Measurements from ENCODE around the gene TAS1R1.

Gene TAS1R1

DNA sequence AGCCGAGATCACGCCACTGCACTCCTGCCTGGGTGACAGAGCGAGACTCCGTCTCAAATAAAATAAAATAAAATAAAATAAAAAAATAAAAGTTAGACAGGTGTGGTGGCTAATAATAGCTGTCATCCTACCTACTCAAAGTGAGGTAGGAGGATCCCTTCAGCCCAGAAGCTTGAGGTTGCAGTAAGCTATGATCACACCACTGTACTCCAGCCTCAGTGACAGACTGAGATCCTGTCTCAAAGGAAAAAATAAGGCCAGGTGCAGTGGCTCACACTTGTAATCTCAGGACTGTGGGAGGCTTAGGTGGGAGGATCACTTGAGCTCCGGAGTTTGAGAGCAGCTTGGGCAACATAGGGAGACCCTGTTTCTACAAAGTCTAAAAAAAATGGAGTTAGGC, 18.8 kb upstream of the TAS1R1 start:
- Histone ChIP-seq H3K4me3 (ENCODE audit: low read depth in 1 of 2, low read length in 2 of 2) (no peak overlapping the region), H4K20me1 (ENCODE audit: insufficient read depth, low read length) (peaks cover 13% of the 10 kb centered on the region; the same call in 1 of the 2 replicates), H3K4me2 (ENCODE audit: insufficient read depth, low read length) (no peak overlapping the region), H3K36me3 (ENCODE audit: insufficient read depth, low read length) (peaks cover 71% of the 10 kb centered on the region), H2AFZ (ENCODE audit: low read depth, low read length) (no peak overlapping the region), H3K27ac (ENCODE audit: low read length) (no peak overlapping the region), H3K4me1 (ENCODE audit: insufficient read depth, low read length) (no peaks in the 10 kb centered on the region), H3K9me3 (ENCODE audit: insufficient read depth, low read length, severe bottlenecking) (no peaks in the 10 kb centered on the region), H3K27me3 (ENCODE audit: insufficient read depth, low read length, poor library complexity) (no peaks in the 10 kb centered on the region), H3K9ac (ENCODE audit: low read depth, low read length) (no peak overlapping the region), H3K79me2 (ENCODE audit: insufficient read depth, low read length) (peaks cover 7% of the 10 kb centered on the region)
- DNase-seq: no peak
- ATAC-seq (ENCODE audit: insufficient read depth, low read depth): no peak
- TF ChIP-seq EZH2 (IDR thresholded peaks at IDR 0.05; ENCODE audit: borderline replicate concordance, low read depth, low read length, severe bottlenecking) (no peak), CTCF (IDR thresholded peaks at IDR 0.05; ENCODE audit: borderline replicate concordance, extremely low read depth, low read length, poor library complexity, severe bottlenecking) (no peak)

GRCh38 chr1:6538956-6539355, 16.2 kb upstream of the TAS1R1 start:
- H3K4me3 ChIP-seq (ENCODE audit: low read depth in 1 of 2, low read length in 2 of 2): no peak overlapping the region
- H3K27me3 ChIP-seq (ENCODE audit: insufficient read depth, low read length, poor library complexity): no peaks in the 10 kb centered on the region
- no peak overlapping the region for H3K9ac ChIP-seq (ENCODE audit: low read depth, low read length)
- no peak overlapping the region for H2AFZ ChIP-seq (ENCODE audit: low read depth, low read length)
- no peaks in the 10 kb centered on the region for H3K4me1 ChIP-seq (ENCODE audit: insufficient read depth, low read length)
- no peaks in the 10 kb centered on the region for H3K9me3 ChIP-seq (ENCODE audit: insufficient read depth, low read length, severe bottlenecking)
- H3K79me2 ChIP-seq (ENCODE audit: insufficient read depth, low read length): peaks cover 7% of the 10 kb centered on the region
- ATAC-seq (ENCODE audit: insufficient read depth, low read depth) (no peak), DNase-seq (no peak)
- peaks cover 66% of the 10 kb centered on the region for H3K36me3 ChIP-seq (ENCODE audit: insufficient read depth, low read length)
- H3K4me2 ChIP-seq (ENCODE audit: insufficient read depth, low read length): no peak overlapping the region
- TF ChIP-seq CTCF (IDR thresholded peaks at IDR 0.05; ENCODE audit: borderline replicate concordance, extremely low read depth, low read length, poor library complexity, severe bottlenecking) (no peak), EZH2 (IDR thresholded peaks at IDR 0.05; ENCODE audit: borderline replicate concordance, low read depth, low read length, severe bottlenecking) (no peak)
- peaks cover 8% of the 10 kb centered on the region; the same call in 1 of the 2 replicates for H4K20me1 ChIP-seq (ENCODE audit: insufficient read depth, low read length)
- no peak overlapping the region for H3K27ac ChIP-seq (ENCODE audit: low read length)

GRCh38 chr1:6544831-6545230, 10.3 kb upstream of the TAS1R1 start:
- Histone ChIP-seq H3K4me3 (ENCODE audit: low read depth in 1 of 2, low read length in 2 of 2) (no peak overlapping the region), H3K9ac (ENCODE audit: low read depth, low read length) (no peak overlapping the region), H3K9me3 (ENCODE audit: insufficient read depth, low read length, severe bottlenecking) (no peaks in the 10 kb centered on the region), H3K79me2 (ENCODE audit: insufficient read depth, low read length) (peaks cover 7% of the 10 kb centered on the region; the same call in 1 of the 2 replicates), H3K36me3 (ENCODE audit: insufficient read depth, low read length) (peaks cover 88% of the 10 kb centered on the region), H3K27ac (ENCODE audit: low read length) (no peak overlapping the region), H4K20me1 (ENCODE audit: insufficient read depth, low read length) (no peaks in the 10 kb centered on the region), H2AFZ (ENCODE audit: low read depth, low read length) (no peak overlapping the region), H3K4me1 (ENCODE audit: insufficient read depth, low read length) (no peaks in the 10 kb centered on the region), H3K4me2 (ENCODE audit: insufficient read depth, low read length) (no peak overlapping the region), H3K27me3 (ENCODE audit: insufficient read depth, low read length, poor library complexity) (no peaks in the 10 kb centered on the region)
- TF ChIP-seq EZH2 (IDR thresholded peaks at IDR 0.05; ENCODE audit: borderline replicate concordance, low read depth, low read length, severe bottlenecking) (no peak), CTCF (IDR thresholded peaks at IDR 0.05; ENCODE audit: borderline replicate concordance, extremely low read depth, low read length, poor library complexity, severe bottlenecking) (no peak)
- no peak for ATAC-seq (ENCODE audit: insufficient read depth, low read depth)
- no peak for DNase-seq

Measured in DND-41 (cell line).